ENCODE data around the gene RELA. TPM values are rescaled to one million over a fixed set of nuclear protein-coding genes. Genes with fewer than 3 reads are reported as not detected.
"Not testable (repeated sequence)": the region's sequence is repeated elsewhere in the genome, so short reads cannot be mapped to it uniquely, and the experiment has no call there.

Gene RELA
- total and polyA plus RNA-seq, 5 donors, result 30.6 to 54.6 (median 40.5) TPM

DNA sequence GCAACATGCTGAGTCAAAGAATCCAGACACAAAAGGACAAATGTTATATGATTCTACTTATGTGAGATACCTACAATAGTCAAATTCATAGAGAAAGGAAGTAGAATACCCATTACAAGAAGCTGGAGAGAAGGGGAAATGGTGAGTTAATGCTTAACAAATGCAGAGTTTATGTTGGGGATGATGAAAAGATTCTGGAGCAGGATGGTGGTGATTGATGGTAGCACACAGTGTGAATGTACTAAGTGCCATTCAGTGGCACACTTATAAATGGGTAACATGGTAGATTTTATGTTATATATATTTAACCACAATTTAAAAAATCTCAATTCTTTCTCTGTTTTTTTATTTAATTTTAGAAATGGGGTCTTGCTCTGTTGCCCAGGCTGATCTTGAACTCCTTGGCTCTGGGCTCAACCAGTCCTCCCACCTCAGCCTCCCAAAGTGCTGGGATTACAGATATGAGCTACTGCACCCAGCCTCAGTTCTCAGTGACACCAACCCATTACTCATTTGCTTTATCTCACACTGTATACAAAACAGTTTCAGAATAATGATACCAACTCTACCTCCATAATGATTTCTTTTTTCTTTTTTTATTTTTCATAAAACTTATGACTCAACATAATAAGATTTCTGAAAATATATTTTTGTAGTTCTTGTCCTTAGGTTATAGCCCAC, 9.6 kb upstream of the RELA start:
- DNase-seq (no peak), ATAC-seq (no peak)
- Histone ChIP-seq H3K27ac (ENCODE audit: low read length) (no peak overlapping the region), H3K27me3 (ENCODE audit: control insufficient read depth, insufficient read depth) (no peaks in the 10 kb centered on the region), H3K9me3 (ENCODE audit: control insufficient read depth, low read length) (no peaks in the 10 kb centered on the region), H3K4me3 (ENCODE audit: low read length) (no peak overlapping the region), H3K4me1 (ENCODE audit: control insufficient read depth, insufficient read depth, low read length) (no peaks in the 10 kb centered on the region)
- intact Hi-C loops (cut with DNase I), result no loop called here

DNA sequence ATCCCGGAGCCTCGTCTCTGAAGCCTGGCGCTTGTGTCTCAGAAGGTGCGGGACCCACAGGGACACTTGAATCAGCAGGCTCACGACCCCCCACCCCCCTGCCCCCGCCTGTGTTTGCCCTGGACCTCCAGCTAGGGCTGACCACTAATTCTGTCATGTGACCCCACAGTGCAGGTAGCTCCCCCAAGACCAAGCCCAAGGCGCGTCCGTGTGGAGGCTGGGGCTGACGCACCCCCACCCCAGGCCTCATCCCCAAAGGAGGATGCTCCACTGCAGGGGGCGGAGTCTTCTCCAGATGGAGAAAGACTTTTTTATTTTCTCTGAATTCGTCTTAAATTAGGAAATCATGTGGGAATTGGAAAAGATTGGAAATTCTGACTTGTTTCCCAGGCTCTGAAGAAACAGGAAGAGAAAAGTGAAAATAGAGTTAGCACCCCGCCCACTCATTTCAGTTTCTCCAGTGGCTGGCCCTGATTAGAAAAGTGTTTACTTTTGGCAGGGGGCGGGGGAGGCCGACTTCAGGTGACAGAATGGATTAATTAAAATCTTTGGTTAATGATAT, 1.0 kb upstream of the RELA start:
- no peaks in the 10 kb centered on the region for H3K27me3 ChIP-seq (ENCODE audit: control insufficient read depth, insufficient read depth)
- H3K4me1 ChIP-seq (ENCODE audit: control insufficient read depth, insufficient read depth, low read length), result peaks cover 7% of the 10 kb centered on the region
- 3% methylated on average over 15 of the region's 15 CpGs for WGBS
- peak overlapping the region; percentile 85 for H3K4me3 ChIP-seq (ENCODE audit: low read length)
- no peaks in the 10 kb centered on the region for H3K9me3 ChIP-seq (ENCODE audit: control insufficient read depth, low read length)
- intact Hi-C loops (cut with DNase I), result no loop called here
- peak; percentile 70 to 74 for ATAC-seq
- DNase-seq, result peak; percentile 72 to 88 (median 87)
- H3K27ac ChIP-seq (ENCODE audit: low read length), result peak overlapping the region; percentile 97

GRCh38 chr11:65662247-65662798, 393 bp downstream of the RELA start:
- no peak for DNase-seq
- intact Hi-C loops (cut with DNase I), result no loop called here

DNA sequence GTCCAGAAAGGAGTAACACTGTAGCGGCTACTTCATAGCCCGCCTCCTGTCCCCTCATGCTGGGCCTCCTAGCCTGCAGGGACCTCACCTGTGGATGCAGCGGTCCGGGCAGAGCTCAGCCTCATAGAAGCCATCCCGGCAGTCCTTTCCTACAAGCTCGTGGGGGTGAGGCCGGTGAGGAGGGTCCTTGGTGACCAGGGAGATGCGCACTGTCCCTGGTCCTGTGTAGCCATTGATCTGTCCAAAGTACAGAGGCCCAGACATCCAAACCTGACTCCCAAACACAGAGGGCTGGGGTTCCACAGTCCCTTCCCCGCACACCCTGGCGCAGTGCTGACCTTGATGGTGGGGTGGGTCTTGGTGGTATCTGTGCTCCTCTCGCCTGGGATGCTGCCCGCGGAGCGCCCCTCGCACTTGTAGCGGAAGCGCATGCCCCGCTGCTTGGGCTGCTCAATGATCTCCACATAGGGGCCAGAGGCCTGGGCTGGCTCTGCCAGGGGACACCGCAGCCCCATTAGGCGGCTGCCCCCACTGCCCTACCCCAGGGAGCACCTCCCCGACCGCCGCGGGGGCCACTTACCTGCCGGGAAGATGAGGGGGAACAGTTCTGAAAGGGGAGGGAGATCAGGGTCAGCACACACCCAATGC, 993 bp downstream of the RELA start:
- no peaks in the 10 kb centered on the region for H3K9me3 ChIP-seq (ENCODE audit: control insufficient read depth, low read length)
- H3K4me3 ChIP-seq (ENCODE audit: low read length), result peak overlapping the region; percentile 85
- intact Hi-C loops (cut with DNase I), result no loop called here
- peak in 1 of 3 donors; percentile 65 for DNase-seq
- H3K27me3 ChIP-seq (ENCODE audit: control insufficient read depth, insufficient read depth), result no peaks in the 10 kb centered on the region
- whole genome bisulfite sequencing, result 58% methylated on average over 25 of the region's 25 CpGs
- H3K27ac ChIP-seq (ENCODE audit: low read length), result peak overlapping the region; percentile 97
- H3K4me1 ChIP-seq (ENCODE audit: control insufficient read depth, insufficient read depth, low read length), result peaks cover 7% of the 10 kb centered on the region
- ATAC-seq, result peak in 1 of 2 donors; percentile 0

More at GRCh38 chr11:65662247-65662798, 393 bp downstream of the RELA start:
- Histone ChIP-seq H3K4me1 (ENCODE audit: control insufficient read depth, insufficient read depth, low read length) (peaks cover 7% of the 10 kb centered on the region), H3K4me3 (ENCODE audit: low read length) (peak overlapping the region; percentile 85), H3K27ac (ENCODE audit: low read length) (peak overlapping the region; percentile 97), H3K9me3 (ENCODE audit: control insufficient read depth, low read length) (no peaks in the 10 kb centered on the region), H3K27me3 (ENCODE audit: control insufficient read depth, insufficient read depth) (no peaks in the 10 kb centered on the region)
- WGBS, result under 1% methylated on average over 29 of the region's 29 CpGs
- peak; percentile 8 to 28 for ATAC-seq

GRCh38 chr11:65660908-65661307, 1.8 kb downstream of the RELA start:
- H3K9me3 ChIP-seq (ENCODE audit: control insufficient read depth, low read length); H3K27ac ChIP-seq (ENCODE audit: low read length); H3K4me3 ChIP-seq (ENCODE audit: low read length); ATAC-seq; H3K27me3 ChIP-seq (ENCODE audit: control insufficient read depth, insufficient read depth); H3K4me1 ChIP-seq (ENCODE audit: control insufficient read depth, insufficient read depth, low read length); intact Hi-C loops (cut with DNase I); DNase-seq: not testable (repeated sequence)
- WGBS, result 95% methylated on average over 9 of the region's 9 CpGs

DNA sequence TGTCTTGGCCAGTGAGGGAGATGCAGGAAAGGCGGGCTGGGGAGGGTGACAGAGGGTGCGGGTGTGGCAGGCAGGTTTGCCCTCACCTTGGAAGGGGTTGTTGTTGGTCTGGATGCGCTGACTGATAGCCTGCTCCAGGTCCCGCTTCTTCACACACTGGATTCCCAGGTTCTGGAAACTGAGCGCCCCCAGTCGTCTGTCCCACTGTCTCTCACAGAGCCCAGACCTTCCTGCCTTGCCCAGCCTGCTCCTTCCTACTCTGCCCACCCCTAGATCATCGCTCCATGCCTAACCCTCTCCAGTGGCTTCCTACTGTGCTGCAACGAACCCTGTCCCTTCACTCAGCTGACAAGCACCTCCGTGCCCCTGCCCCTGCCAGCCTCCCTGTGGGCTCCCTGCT, 2.7 kb downstream of the RELA start:
- DNase-seq (no peak), ATAC-seq (no peak)
- Histone ChIP-seq H3K4me1 (ENCODE audit: control insufficient read depth, insufficient read depth, low read length) (peaks cover 7% of the 10 kb centered on the region), H3K27ac (ENCODE audit: low read length) (no peak overlapping the region), H3K9me3 (ENCODE audit: control insufficient read depth, low read length) (no peaks in the 10 kb centered on the region), H3K4me3 (ENCODE audit: low read length) (no peak overlapping the region), H3K27me3 (ENCODE audit: control insufficient read depth, insufficient read depth) (no peaks in the 10 kb centered on the region)
- intact Hi-C loops (cut with DNase I), result no loop called here
- 86% methylated on average over 9 of the region's 9 CpGs for WGBS

- DNase-seq (no peak), ATAC-seq (no peak)
- Histone ChIP-seq H3K4me3 (ENCODE audit: low read length) (no peak overlapping the region), H3K27me3 (ENCODE audit: control insufficient read depth, insufficient read depth) (no peaks in the 10 kb centered on the region), H3K27ac (ENCODE audit: low read length) (no peak overlapping the region), H3K9me3 (ENCODE audit: control insufficient read depth, low read length) (no peaks in the 10 kb centered on the region), H3K4me1 (ENCODE audit: control insufficient read depth, insufficient read depth, low read length) (peaks cover 10% of the 10 kb centered on the region)
- 89% methylated on average over 21 of the region's 21 CpGs for WGBS
- intact Hi-C loops (cut with DNase I), result no loop called here
Observed at GRCh38 chr11:65658174-65659021, 4.3 kb downstream of the RELA start.

DNA sequence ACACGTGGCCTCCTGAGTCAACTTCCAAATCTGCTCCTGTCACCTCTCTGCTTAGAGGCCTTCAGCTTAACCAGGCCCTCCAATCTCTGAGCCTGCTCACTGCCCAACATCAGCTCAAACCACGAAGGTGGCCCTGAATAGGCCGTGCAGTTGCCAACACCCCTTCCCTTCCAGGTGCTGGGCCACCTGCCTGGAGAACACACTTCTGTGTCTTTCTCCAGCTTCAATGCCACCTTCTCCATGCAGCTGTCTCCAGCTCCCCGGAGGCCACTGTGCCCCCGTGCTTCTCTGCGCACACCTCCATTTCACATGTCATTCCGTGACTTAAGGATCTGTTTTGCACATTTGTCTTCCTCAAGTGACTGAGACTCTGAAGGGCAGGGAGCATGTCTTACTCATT, 5.3 kb downstream of the RELA start:
- 88% methylated on average over 7 of the region's 7 CpGs for WGBS
- no peaks in the 10 kb centered on the region for H3K9me3 ChIP-seq (ENCODE audit: control insufficient read depth, low read length)
- H3K4me3 ChIP-seq (ENCODE audit: low read length), result no peak overlapping the region
- no peaks in the 10 kb centered on the region for H3K27me3 ChIP-seq (ENCODE audit: control insufficient read depth, insufficient read depth)
- peaks cover 14% of the 10 kb centered on the region for H3K4me1 ChIP-seq (ENCODE audit: control insufficient read depth, insufficient read depth, low read length)
- H3K27ac ChIP-seq (ENCODE audit: low read length), result no peak overlapping the region
- DNase-seq (no peak), ATAC-seq (no peak)
- intact Hi-C loops (cut with DNase I), result no loop called here

- peak in 1 of 3 donors; percentile 43 for DNase-seq
- Histone ChIP-seq H3K4me1 (ENCODE audit: control insufficient read depth, insufficient read depth, low read length) (peaks cover 16% of the 10 kb centered on the region), H3K27me3 (ENCODE audit: control insufficient read depth, insufficient read depth) (no peaks in the 10 kb centered on the region), H3K9me3 (ENCODE audit: control insufficient read depth, low read length) (no peaks in the 10 kb centered on the region), H3K4me3 (ENCODE audit: low read length) (no peak overlapping the region), H3K27ac (ENCODE audit: low read length) (no peak overlapping the region)
- 84% methylated on average over 16 of the region's 16 CpGs for WGBS
- ATAC-seq, result no peak
- intact Hi-C loops (cut with DNase I), result no loop called here
Observed at GRCh38 chr11:65655570-65656332, 7.0 kb downstream of the RELA start.
